ENCODE data around the gene GUCY2D.
"Not testable (repeated sequence)": the region's sequence is repeated elsewhere in the genome, so short reads cannot be mapped to it uniquely, and the experiment has no call there.

Gene GUCY2D

DNA sequence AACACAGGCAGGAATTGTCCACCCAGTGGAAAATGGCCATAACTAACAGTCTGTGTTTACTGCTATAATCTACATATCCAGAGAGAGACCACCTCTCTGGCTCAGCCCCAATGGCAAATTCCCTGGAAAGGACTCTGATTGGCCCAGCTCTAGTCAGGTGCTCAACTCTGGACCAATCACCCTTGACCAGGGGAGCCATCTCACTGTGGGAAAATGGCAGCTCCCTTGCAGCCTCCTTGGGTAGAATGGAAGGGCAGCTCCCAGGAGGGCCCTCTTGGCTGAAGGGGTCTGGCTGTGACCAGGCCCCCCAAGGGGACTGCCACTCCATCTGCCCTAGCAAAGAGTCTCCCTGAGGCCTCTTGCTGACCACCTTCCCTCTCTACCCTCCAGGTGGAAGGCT is 39.6 kb downstream of the GUCY2D start:
- FAIRE-seq = no peak
- DNase-seq (ENCODE audit: low spot score) = no peak

DNA sequence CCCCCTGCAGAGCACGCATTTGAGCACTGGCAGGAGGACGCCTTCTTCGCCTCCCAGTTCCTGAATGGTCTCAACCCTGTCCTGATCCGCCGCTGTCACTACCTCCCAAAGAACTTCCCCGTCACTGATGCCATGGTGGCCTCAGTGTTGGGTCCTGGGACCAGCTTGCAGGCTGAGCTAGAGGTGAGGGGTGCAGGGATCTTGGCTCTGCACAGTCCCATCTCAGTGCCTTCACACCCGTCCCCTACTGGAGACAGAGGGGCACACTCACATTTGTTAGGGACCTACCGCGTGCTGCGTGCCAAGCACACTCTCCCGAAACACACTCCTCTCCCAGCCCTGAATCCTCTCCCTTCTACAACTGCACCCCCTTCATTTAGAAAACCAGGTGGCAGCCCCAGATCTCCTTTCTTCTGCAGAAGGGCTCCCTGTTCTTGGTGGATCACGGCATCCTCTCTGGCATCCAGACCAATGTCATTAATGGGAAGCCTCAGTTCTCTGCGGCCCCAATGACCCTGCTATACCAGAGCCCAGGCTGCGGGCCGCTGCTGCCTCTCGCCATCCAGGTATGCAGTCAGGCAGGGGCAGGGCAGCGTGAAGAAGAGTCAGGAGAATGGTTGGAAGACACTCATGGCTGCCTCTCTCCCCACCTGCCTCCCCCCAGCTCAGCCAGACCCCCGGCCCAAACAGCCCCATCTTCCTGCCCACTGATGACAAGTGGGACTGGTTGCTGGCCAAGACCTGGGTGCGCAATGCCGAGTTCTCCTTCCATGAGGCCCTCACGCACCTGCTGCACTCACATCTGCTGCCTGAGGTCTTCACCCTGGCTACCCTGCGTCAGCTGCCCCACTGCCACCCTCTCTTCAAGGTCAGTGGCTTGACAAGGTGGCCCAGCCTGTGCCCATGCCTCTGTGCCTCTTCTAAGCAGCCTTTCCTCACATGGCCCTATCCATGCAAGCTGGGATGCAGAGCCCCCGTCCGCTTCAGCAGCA is 42.7 kb downstream of the GUCY2D start:
- DNase-seq (ENCODE audit: low spot score) (no peak), FAIRE-seq (no peak)

DNA sequence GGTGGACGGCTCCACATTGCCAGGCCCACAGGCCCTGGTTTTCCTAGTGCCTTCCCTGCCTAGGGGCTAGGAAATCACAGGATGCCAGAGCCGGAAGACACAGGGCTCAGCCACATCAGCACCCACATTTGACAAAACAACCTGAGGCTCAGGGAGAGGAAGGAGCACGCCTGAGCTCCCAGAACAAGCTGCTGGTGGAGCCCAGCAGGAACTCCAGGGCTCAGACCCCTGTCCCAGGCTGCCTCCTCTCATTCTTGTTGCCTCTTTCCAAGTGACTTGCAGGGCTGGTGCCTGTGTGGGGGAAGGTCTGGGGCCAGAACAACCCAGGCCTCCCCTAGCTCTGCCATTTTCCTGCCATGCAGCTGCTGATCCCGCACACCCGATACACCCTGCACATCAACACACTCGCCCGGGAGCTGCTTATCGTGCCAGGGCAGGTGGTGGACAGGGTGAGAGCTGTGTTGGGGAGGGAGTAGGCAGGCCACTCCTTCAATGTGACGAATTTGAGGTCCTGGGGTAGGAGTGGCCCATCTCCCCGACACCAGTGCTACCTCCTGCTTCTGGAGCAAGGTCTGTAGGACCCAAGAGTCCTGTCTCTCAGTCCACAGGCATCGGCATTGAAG is 44.0 kb downstream of the GUCY2D start:
- FAIRE-seq (no peak), DNase-seq (ENCODE audit: low spot score) (no peak)

DNA sequence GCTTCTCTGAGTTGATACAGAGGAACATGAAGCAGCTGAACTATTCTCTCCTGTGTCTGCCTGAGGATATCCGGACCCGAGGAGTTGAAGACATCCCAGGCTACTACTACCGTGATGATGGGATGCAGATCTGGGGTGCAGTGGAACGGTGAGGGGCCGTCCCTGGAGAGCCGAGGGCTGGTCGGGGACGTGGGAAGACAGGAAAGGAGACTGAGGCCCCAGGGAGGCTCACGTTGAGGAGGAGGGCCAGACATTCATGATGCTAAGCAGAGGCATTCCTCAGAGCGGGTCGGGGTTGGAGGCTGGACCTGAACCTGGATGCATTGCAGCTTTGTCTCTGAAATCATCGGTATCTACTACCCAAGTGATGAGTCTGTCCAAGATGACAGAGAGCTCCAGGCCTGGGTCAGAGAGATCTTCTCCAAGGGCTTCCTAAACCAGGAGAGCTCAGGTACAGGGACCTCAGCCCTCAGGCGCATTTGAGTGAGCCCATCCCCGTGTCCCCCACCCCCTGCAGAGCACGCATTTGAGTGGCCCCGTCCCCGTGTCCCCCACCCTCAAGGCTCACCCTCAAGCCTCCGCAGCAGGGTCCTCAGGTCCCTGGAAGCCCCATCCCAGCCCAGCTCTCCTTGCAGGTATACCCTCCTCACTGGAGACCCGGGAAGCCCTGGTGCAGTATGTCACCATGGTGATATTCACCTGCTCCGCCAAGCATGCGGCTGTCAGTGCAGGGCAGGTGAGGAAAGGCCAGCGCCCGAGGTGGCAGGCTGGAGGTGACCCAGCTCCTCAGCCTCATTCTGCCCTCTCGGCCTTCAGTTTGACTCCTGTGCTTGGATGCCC is 44.7 kb downstream of the GUCY2D start:
- FAIRE-seq = no peak

DNA sequence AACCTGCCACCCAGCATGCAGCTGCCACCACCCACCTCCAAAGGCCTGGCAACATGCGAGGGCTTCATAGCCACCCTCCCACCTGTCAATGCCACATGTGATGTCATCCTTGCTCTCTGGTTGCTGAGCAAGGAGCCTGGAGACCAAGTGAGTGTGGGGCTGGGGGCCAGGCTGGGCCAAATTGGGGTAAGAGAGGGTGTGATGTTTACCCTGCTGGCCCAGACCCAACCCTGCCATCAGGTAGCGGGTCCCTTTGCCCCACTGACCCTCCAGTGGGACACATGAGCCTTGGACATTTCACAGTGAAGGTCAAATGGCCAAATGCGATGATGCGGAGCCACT is 45.3 kb downstream of the GUCY2D start:
- DNase-seq (ENCODE audit: low spot score) (no peak), FAIRE-seq (no peak)

More for the DNA sequence above, 44.7 kb downstream of the GUCY2D start:
- DNase-seq (ENCODE audit: low spot score) = no peak

DNA sequence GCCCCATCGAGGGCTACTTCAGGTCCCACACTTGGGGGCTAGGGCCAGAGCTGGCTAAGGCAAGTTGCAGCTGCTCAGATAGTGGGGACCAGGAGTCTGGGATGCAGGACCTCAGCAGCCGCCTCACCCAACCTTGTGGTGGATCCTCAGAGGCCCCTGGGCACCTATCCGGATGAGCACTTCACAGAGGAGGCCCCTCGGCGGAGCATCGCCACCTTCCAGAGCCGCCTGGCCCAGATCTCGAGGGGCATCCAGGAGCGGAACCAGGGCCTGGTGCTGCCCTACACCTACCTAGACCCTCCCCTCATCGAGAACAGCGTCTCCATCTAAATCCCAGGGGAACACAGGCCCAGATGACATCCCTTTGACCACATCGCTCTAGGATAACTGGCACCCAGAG is 45.8 kb downstream of the GUCY2D start:
- FAIRE-seq (no peak), DNase-seq (ENCODE audit: low spot score) (no peak)

DNA sequence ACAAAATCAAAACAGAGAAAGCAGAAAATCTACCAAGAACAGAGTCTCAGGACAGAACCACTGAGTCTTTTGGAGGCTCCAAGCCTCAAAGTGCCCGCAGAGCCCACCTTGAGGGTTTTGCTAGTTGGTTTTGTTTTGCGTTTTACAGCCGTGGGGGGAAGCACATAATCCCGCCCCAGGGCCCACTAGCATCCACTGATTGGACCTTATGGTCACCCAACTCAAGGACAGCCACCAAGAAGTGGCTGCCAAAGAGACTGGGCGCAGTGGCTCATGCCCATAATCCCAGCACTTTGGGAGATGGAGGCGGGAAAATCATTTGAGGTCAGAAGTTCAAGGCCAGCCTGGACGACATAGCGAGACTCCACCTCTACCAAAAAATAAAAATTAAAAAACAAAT is 46.3 kb downstream of the GUCY2D start:
- FAIRE-seq (no peak), DNase-seq (ENCODE audit: low spot score) (no peak)

DNA sequence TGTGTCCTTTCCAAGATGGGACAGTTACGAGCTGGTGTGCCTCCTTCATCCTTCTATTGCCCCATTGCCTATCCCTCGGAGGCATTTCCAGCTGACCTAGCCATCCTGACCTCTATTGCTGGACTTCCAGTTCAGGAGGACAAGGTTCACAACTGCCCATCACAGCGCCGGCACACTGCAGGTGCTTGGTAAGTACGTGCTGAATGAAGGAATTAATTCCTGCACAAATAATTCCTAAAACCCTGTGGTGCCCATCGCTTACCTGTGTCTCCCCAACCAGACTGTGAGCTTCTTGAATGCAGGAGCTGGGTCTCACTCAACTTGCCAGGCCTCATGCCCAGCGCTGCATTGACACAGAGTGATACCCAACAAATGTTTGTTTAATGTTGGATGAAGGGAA is 49.4 kb downstream of the GUCY2D start:
- DNase-seq (ENCODE audit: low spot score) = no peak
- FAIRE-seq = no peak

DNA sequence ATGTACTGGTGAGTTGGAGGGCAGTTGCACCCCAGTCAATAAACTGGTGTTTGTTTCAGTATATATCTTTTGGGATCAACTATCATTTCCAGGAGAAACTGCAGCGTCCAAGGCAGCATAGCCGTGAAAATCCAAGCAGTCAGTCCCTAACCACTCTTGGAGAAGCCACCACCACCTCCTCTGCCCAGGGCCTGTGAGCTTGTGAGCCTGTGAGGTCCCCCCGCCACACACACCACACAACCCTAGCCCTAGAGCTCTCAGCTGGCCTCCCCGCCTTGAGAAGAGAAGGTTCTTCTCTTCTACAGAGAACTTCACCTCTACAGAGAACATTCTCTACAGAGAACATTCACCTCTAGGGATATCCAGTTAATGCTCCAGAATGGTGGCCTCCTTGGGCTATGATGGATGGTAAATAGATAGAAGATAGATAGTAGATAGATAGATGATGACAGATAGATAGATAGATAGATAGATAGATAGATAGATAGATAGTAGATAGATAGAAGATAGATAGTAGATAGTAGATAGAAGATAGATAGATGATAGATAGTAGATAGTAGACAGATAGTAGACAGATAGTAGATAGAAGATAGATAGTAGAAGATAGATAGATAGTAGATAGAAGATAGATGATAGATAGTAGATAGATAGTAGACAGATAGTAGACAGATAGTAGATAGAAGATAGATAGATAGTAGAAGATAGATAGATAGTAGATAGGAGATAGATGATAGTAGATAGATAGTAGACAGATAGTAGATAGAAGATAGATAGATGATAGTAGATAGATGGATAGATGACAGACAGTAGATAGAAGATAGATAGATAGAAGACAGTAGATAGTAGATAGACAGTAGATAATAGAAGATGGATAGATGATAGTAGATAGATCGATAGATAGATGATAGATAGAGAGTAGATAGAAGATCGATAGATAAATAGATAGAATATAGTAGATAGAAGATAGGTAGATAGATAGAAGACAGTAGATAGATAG is 50.1 kb downstream of the GUCY2D start:
- FAIRE-seq = no peak
- DNase-seq (ENCODE audit: low spot score) = no peak

DNA sequence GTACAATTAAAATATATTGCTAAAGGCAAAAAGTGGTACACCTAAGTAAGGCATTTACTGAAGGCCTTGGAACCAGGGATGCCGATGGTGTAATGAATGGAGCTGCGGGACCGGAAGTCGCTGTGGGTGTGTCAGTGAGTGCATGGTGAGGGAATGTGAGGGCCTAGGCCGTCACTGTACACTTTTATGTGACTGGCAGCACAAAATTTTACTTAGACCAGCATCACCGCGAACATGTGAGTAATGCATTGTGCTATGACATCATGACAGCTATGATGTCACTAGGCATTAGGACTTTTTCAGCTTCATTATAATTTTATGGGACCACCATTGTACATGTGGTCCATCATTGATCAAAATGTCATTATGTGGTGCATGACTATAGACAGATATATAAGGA is 51.2 kb downstream of the GUCY2D start:
- no peak for DNase-seq (ENCODE audit: low spot score)

DNA sequence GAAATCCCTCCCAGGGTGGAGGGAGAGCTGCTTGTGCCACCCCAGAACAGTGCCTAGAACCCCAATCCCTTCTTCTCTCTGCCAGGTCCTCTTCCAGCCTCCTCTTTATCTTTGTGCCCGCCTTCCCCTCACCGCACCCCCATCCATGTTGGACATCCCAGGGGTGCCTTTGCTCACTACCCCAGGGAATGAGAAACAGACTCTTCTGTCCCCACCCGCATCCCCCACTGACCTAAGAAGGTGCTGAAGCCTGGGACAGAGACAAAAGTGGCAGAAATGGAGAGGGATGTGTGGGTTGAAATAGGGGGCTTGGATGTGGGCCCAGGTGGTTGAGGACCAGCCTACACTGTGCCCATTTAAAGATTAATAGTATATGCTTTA is 53.4 kb downstream of the GUCY2D start:
- FAIRE-seq = no peak
- no peak for DNase-seq (ENCODE audit: low spot score)

More for the DNA sequence above, 51.2 kb downstream of the GUCY2D start:
- no peak for FAIRE-seq

DNA sequence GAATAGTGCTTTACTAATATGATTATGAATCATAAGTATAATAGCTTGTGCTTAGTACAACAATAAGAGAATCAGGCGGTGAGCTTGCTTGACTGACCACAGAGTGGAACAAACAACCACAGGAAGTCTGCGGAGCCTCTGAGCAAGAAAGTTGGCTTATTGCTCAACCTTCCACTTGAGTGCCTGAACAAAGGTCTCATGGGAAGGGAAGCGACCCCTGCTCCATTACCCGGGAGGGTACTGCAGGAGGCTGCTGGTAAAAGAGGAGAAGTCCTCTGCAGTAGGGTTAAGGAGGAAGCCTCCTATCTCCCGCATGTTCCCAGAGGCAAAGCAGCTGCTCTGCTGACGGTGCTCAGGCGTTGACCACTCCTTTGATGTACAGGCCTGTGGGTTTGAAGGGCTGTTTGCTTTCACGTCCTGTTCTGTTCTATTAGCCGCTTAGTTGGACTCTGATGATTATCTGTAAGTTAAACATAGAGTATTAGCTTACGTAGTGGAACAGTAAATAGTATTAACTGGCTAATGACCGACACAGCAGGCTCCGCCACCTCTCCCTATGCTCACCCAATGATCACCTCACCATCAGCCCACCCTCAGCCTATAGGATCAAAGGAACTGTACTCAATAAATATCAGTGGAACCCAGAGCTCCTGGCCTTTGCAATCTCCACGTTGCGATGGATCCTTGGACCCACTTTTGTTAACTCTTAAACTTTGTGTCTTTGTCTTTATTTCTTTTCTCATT is 54.0 kb downstream of the GUCY2D start:
- peak; percentile 5 for DNase-seq (ENCODE audit: low spot score)
- no peak for FAIRE-seq

DNA sequence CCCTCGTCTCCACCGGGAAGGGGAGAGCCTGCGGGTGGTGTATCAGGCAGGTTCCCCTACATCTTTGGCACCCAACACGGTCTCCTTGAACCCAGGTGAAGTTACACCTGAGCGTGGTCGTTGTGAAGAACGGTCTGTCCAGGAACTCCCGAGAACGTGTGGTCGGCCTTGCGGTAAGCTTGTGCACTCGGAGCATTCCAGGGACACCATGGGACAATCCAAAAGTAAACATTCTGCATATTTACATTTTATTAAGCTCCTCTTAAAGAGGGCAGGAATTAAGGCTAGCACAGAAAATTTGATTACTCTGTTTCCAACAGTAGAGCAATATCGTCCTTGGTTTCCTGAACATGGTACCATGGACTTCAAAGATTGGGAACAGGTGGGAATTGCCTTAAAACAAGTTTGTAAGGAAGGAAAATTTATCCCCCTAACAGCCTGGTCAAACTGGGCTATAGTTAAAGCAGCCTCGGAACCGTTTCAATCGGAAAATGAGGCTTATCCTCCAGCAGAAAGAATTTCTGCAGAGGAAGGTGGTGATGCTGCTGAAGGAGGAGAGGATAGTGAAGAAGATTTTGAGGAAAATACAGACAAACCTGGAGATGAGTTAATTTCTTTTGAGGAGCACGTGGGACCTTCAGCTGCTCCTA is 54.7 kb downstream of the GUCY2D start:
- FAIRE-seq (no peak), DNase-seq (ENCODE audit: low spot score) (no peak)

DNA sequence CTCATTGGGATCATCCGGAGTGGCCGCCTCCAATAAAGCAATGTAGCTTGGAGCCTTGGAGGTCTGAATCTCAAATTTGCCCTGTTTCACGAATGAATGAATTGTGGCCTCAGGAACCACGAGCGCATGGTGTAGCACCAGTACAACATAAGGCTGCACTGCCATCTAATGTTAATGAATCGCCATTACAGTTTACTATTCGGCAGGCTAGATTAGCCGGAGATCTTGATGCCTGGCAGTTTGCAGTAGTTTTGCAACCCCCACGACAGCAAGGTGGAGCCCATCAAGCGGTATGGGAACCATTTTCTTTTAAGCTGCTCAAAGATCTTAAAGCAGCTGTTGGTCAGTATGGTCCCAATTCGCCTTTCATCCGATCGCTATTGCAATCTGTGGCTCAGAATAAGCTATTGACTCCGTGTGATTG is 55.3 kb downstream of the GUCY2D start:
- FAIRE-seq (peak; percentile 67), DNase-seq (ENCODE audit: low spot score) (peak; percentile 55)

DNA sequence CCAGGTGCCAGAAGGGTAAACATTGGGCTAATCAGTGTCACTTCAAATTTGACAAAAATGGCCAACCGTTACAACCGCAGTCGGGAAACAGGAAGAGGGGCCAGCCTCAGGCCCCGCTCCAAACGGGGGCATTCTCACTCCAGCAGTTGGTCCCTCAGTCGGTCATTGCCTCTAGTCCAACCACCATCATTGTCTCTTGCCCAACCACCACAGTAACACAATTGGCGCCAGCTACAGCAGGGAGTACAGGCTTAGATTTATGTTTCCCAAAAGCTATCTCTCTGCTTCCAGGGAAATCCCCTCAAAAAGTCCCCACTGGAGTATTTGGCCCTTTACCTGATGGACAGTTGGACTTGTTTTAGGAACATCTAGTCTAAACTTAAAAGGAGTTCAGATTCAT is 56.7 kb downstream of the GUCY2D start:
- DNase-seq (ENCODE audit: low spot score) = no peak
- FAIRE-seq = no peak

DNA sequence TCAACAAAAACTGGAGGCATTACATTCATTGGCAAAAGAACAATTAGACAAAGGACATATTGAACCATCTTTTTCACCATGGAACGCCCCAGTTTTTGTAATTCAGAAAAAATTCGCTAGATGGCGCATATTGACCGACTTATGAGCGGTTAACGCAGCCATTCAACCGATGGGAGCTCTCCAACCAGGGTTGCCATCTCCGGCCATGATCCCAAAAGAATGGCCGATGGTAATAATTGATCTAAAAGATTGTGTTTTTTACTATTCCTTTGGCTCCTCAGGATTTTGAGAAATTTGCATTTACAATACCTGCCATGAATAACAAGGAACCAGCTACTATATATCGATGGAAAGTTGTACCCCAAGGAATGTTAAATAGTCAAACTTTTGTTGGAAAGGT is 57.9 kb downstream of the GUCY2D start:
- DNase-seq (ENCODE audit: low spot score) = peak; percentile 10
- peak; percentile 57 for FAIRE-seq

DNA sequence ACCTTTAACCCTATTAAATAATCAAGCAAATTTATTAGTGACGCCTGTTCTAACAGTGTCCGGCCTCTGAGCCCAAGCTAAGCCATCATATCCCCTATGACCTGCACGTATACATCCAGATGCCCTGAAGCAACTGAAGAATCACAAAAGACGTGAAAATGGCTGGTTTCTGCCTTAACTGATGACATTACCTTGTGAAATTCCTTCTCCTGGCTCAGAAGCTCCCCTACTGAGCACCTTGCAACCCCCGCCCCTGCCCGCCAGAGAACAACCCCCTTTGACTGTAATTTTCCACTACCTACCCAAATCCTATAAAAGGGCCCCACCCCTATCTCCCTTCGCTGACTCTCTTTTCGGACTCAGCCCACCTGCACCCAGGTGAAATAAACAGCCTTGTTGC is 59.4 kb downstream of the GUCY2D start:
- DNase-seq (ENCODE audit: low spot score); FAIRE-seq: not testable (repeated sequence)

DNA sequence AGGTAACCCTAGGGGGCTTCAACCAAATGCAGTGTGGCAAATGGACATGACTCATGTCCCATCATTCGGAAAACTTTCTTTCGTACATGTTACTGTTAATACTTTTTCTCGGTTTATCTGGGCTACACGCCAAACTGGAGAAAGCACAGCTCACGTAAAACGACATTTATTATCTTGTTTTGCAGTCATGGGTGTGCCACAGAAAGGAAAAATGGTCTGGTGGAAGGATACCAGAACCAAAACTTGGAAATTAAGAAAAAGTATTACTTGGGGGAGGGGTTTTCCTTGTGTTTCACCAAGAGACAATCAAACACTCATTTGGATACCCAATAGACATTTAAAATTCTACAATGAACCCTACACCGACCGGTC is 60.0 kb downstream of the GUCY2D start:
- FAIRE-seq (no peak), DNase-seq (ENCODE audit: low spot score) (no peak)

DNA sequence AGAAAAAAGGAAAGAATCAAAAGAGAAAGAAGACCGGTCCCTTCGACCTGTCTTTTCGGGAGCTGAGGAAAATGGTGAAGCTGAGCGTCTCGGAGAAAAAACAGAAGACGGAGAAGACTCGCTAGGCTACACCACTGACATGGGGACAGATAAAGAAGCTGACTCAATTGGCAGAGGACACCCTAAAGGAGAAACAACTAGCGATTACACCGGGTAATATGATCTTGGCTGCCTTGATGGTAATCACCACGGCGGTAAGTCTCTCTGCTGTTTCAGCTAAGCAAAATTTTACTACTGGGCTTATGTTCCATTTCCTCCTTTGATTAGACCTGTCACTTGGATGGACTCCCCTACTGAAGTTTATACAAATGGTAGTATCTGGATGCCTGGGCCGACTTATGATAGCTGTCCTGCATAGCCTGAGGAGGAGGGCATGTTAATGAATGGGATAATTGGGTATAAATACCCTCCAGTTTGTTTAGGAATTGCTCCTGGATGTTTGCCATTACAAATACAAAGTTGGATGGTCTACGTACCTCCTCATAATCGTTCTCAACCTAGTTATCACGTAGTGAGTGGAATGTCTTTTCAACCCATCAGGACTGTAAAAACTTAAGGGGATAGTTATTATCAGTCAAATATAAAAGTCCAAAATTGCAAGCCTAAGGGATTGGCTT is 60.5 kb downstream of the GUCY2D start:
- DNase-seq (ENCODE audit: low spot score) (no peak), FAIRE-seq (no peak)
